GM12878 (cell line): ENCODE data around the gene ANXA5. TPM values are rescaled to one million over a fixed set of nuclear protein-coding genes. Genes with fewer than 3 reads are reported as not detected.

ENCODE experiments used
- ATAC-seq: fragments of 200-7000 bp; cut with Tn5 transposase; 3 replicates; pipeline ENCODE4 v1.9.1; 2020; ENCODE audit warnings: mild to moderate bottlenecking, moderate library complexity
- BruUV-seq: library from RNA; stranded (reverse); fragments of 400-500 nt; replicated peaks from 2 replicates; lab custom pipeline; 2021; lab: Mats Ljungman, UMichigan
- CTCF ChIA-PET: fragments of 300-600 bp; sonication (Branson Sonifier 250); formaldehyde crosslinking; extraction: SDS; loops from one replicate; lab custom pipeline; 2021; ENCODE audit warnings: inconsistent platforms; lab: Yijun Ruan, JAX
- POLR2A ChIA-PET: fragments of 350-600 bp; formaldehyde crosslinking; extraction: SDS; loops from one replicate; lab custom pipeline; 2021; ENCODE audit warnings: inconsistent platforms; lab: Charles Lee
- RAD21 ChIA-PET: fragments of 300-600 bp; sonication (Branson Sonifier 250); formaldehyde crosslinking; loops from one replicate; lab custom pipeline; 2023; ENCODE audit warnings: antibody characterized with exemption; ENCODE audit not compliant: unreplicated experiment; lab: Charles Lee
- SMC1A ChIA-PET: fragments of 300-600 bp; sonication (Branson Sonifier 250); formaldehyde crosslinking; loops from one replicate; lab custom pipeline; 2023; ENCODE audit not compliant: unreplicated experiment, uncharacterized antibody; lab: Charles Lee
- DNase-seq: peaks from one replicate; pipeline ENCODE4 v3.0.0-alpha.2; 2011; ENCODE audit warnings: low read depth, low spot score
- FAIRE-seq: peaks from 3 replicates; lab custom pipeline; 2011; peaks lifted over from hg19 to GRCh38; lab: Jason Lieb, UNC
- H2AFZ ChIP-seq: 2 replicates; pipeline ENCODE4 v1.6.0; 2011; ENCODE audit warnings: low read depth, low read length, control low read depth; ENCODE audit not compliant: control insufficient read depth
- H3K27ac ChIP-seq: 2 replicates; pipeline ENCODE4 v1.5.1; 2011; ENCODE audit warnings: control low read depth; ENCODE audit not compliant: control insufficient read depth, insufficient read depth
- H3K27me3 ChIP-seq, 2 experiments: replicated peaks in 1 of 2; 2 replicates each; pipeline versions ENCODE4 v1.6.0 to v1.6.1; 2011; ENCODE audit warnings: low read length in 1 of 2; ENCODE audit not compliant: control insufficient read depth in 2 of 2, insufficient read depth in 2 of 2
- H3K36me3 ChIP-seq, 2 experiments: 2 replicates each; pipeline ENCODE4 v1.5.1; 2011; ENCODE audit warnings: low read length in 1 of 2; ENCODE audit not compliant: control insufficient read depth in 2 of 2, insufficient read depth in 2 of 2
- H3K4me1 ChIP-seq: 2 replicates; pipeline ENCODE4 v1.6.1; 2011; ENCODE audit warnings: mild to moderate bottlenecking, low read length, moderate library complexity, mixed read lengths; ENCODE audit not compliant: control insufficient read depth, insufficient read depth
- H3K4me2 ChIP-seq: 2 replicates; pipeline ENCODE4 v1.6.0; 2011; ENCODE audit warnings: control low read depth; ENCODE audit not compliant: control insufficient read depth, insufficient read depth
- H3K4me3 ChIP-seq: fragments of 200-600 bp; sonication (generic); 2 replicates; pipeline ENCODE4 v1.5.1; 2016
- H3K79me2 ChIP-seq: 2 replicates; pipeline ENCODE4 v1.6.0; 2011; ENCODE audit warnings: low read length; ENCODE audit not compliant: control insufficient read depth, insufficient read depth
- H3K9ac ChIP-seq: 2 replicates; pipeline ENCODE4 v1.8.0; 2011; ENCODE audit warnings: low read length, control low read depth, mixed read lengths; ENCODE audit not compliant: control insufficient read depth, insufficient read depth
- H3K9me3 ChIP-seq: replicated peaks from 3 replicates; pipeline ENCODE4 v1.5.1; 2011; ENCODE audit warnings: mild to moderate bottlenecking, low read length; ENCODE audit not compliant: control insufficient read depth, insufficient read depth
- H4K20me1 ChIP-seq: 2 replicates; pipeline ENCODE4 v1.6.0; 2011; ENCODE audit not compliant: control insufficient read depth, insufficient read depth
- EGR1 ChIP-seq, 2 experiments: IDR thresholded peaks; 1 replicate in 1 of 2; 2 replicates in 1 of 2; pipeline ENCODE4 v1.6.1; 2011 to 2012; ENCODE audit warnings: low read depth in 2 of 2, low read length in 2 of 2, borderline replicate concordance in 1 of 2, mild to moderate bottlenecking in 1 of 2, moderate library complexity in 1 of 2
- ESRRA ChIP-seq: IDR thresholded peaks from 2 replicates; pipeline ENCODE4 v1.6.1; 2012; ENCODE audit warnings: mild to moderate bottlenecking, low read length, improper control_type of control experiment
- MTA2 ChIP-seq: fragments of 450-650 bp; IDR thresholded peaks from 2 replicates; pipeline ENCODE4 v1.6.1; 2016; ENCODE audit warnings: low read depth, mild to moderate bottlenecking, moderate library complexity
- MTA3 ChIP-seq: IDR thresholded peaks from 2 replicates; pipeline ENCODE4 v1.6.1; 2012; ENCODE audit warnings: low read length, inconsistent platforms, borderline replicate concordance
- POLR2AphosphoS5 ChIP-seq: IDR thresholded peaks from 2 replicates; pipeline ENCODE4 v1.6.1; 2011; ENCODE audit warnings: mild to moderate bottlenecking, low read length, inconsistent platforms
- RAD51 ChIP-seq: fragments of 450-650 bp; IDR thresholded peaks from 2 replicates; pipeline ENCODE4 v1.6.1; 2016; ENCODE audit warnings: moderate library complexity, mild to moderate bottlenecking, inconsistent platforms
- SMAD5 ChIP-seq: IDR thresholded peaks from 2 replicates; pipeline ENCODE4 v1.6.1; 2016; ENCODE audit warnings: antibody characterized with exemption, low read depth
- SMARCA5 ChIP-seq: fragments of 450-650 bp; IDR thresholded peaks from 2 replicates; pipeline ENCODE4 v1.6.1; 2017; ENCODE audit warnings: mild to moderate bottlenecking
- STAT1 ChIP-seq: fragments of 450-650 bp; conservative IDR thresholded peaks from 2 replicates; pipeline ENCODE4 v1.6.1; 2014; ENCODE audit warnings: antibody characterized with exemption, mild to moderate bottlenecking
- YBX1 ChIP-seq: fragments of 450-650 bp; IDR thresholded peaks from 2 replicates; pipeline ENCODE4 v1.6.1; 2016; ENCODE audit warnings: antibody characterized with exemption
- WGBS: methylation state at CpG from one replicate; pipeline ENCODE4 v1.1.6; 2016; ENCODE audit warnings: low lambda C conversion rate; ENCODE audit not compliant: insufficient replicate concordance, insufficient coverage; ENCODE audit errors: missing lambda C conversion rate; 5-methylcytosine and 5-hydroxymethylcytosine counted together
- in situ Hi-C: fragments of 300-500 bp; cut with MboI; formaldehyde crosslinking; loops from 9 replicates; pipeline ENCODE4 v1.14.3; 2018; ENCODE audit warnings: mixed read lengths
- intact Hi-C: fragments of 100-400 bp; cut with micrococcal nuclease; formaldehyde crosslinking; loops from one replicate; pipeline ENCODE4 v1.14.2; 2022; ENCODE audit not compliant: unreplicated experiment
- polyA plus RNA-seq, 11 experiments: library from polyadenylated mRNA; depleted of rRNA in 4 of 11; unstranded in 6 of 11; stranded (reverse) in 5 of 11; fragments of >200 nt; fragmentation: Nextera tagmentation in 4 of 11; fragmentation: Illumina TruSeq in 1 of 11; extraction: Ambion mirVana in 4 of 11; extraction: Trizol in 1 of 11; gene quantifications; 1 replicate in 1 of 11; 2 replicates in 10 of 11; pipeline versions ENCODE4 v1.2.1 to v1.2.3, GENCODE V29; 2011 to 2016; ENCODE audit warnings: inconsistent platforms in 2 of 11, missing spikeins in 2 of 11, low read depth in 1 of 11
- total RNA-seq, 4 experiments: library from RNA; depleted of rRNA in 3 of 4; stranded (reverse); fragments of >200 nt in 3 of 4; fragmentation: Illumina TruSeq in 1 of 4; extraction: Trizol in 1 of 4; gene quantifications; 2 replicates each; pipeline versions ENCODE4 v1.2.1 to v1.2.3, GENCODE V29; 2013 to 2021
- TF ChIP-seq, protein P1 (sequence below): IDR thresholded peaks from 2 replicates; pipeline ENCODE4 v1.6.1; 2012; ENCODE audit warnings: low read length, inconsistent platforms
- TF ChIP-seq, protein P2 (sequence below): IDR thresholded peaks from 2 replicates; pipeline ENCODE4 v1.6.1; 2012; ENCODE audit warnings: mild to moderate bottlenecking, low read depth, low read length
- TF ChIP-seq, protein P3 (sequence below): IDR thresholded peaks from 2 replicates; pipeline ENCODE4 v1.6.1; 2011; ENCODE audit warnings: borderline replicate concordance, low read depth, mild to moderate bottlenecking, moderate library complexity, mixed read lengths, low read length; ENCODE audit not compliant: insufficient read depth; ENCODE audit errors: extremely low read length
- TF ChIP-seq, protein P4 (sequence below): fragments of 450-650 bp; formaldehyde crosslinking; IDR thresholded peaks from 2 replicates; pipeline ENCODE4 v1.5.0; 2022; ENCODE audit warnings: mild to moderate bottlenecking, missing genetic modification characterization
- TF ChIP-seq, protein P5 (sequence below): IDR thresholded peaks from 2 replicates; pipeline ENCODE4 v1.6.1; 2012; ENCODE audit warnings: low read depth, low read length, improper control_type of control experiment

ANXA5 gene
- total and polyA plus RNA-seq, 10 of the 15 experiments (the other 5 are each of a cell fraction or from before 2014, with no cell fraction given) = 101 to 249 (median 169) TPM

DNA sequence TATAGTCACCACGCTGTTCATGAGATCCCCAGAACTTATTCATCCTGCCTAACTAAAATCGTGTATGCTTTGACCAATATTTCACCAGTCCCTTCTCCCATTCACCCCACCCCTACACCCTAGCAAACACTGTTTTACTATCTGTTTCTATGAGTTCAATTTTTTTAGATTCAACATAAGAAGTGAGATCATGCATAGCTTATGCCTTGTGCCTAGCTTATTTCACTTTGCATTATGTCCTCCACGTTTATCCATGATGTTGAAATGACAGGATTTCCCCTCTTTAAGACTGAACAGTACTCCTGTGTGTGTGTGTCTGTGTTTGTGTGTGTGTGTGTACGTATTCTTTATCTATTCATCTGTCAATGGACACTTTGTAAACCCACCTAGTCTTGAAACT, 16.8 kb downstream of the ANXA5 start:
- Histone ChIP-seq H3K9me3 (no peaks in the 10 kb centered on the region), H3K27ac (no peak overlapping the region), H4K20me1 (no peaks in the 10 kb centered on the region), H3K4me2 (no peak overlapping the region), H3K36me3 (peaks cover 9 to 25% of the 10 kb centered on the region in 2 experiments), H2AFZ (no peak overlapping the region), H3K4me3 (no peak overlapping the region), H3K27me3 (no peaks in the 10 kb centered on the region), H3K4me1 (no peaks in the 10 kb centered on the region), H3K79me2 (no peaks in the 10 kb centered on the region), H3K9ac (no peak overlapping the region)
- intact Hi-C loops (no loop called here), in situ Hi-C loops (no loop called here)
- ChIA-PET SMC1A (no interaction called here), CTCF (no interaction called here), RAD21 (no interaction called here), POLR2A (no interaction called here)
- BruUV-seq = no TSS peak
- FAIRE-seq = no peak
- DNase-seq = no peak
- WGBS = 70% methylated on average over 4 of the region's 4 CpGs
- TF ChIP-seq, protein P1, sequence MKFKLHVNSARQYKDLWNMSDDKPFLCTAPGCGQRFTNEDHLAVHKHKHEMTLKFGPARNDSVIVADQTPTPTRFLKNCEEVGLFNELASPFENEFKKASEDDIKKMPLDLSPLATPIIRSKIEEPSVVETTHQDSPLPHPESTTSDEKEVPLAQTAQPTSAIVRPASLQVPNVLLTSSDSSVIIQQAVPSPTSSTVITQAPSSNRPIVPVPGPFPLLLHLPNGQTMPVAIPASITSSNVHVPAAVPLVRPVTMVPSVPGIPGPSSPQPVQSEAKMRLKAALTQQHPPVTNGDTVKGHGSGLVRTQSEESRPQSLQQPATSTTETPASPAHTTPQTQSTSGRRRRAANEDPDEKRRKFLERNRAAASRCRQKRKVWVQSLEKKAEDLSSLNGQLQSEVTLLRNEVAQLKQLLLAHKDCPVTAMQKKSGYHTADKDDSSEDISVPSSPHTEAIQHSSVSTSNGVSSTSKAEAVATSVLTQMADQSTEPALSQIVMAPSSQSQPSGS = no peak
- TF ChIP-seq MTA2 (no peak), ESRRA (no peak), POLR2AphosphoS5 (no peak), STAT1 (no peak), MTA3 (no peak), YBX1 (no peak), SMAD5 (no peak), SMARCA5 (no peak), EGR1 (IDR thresholded peaks at IDR 0.05; ENCODE audit: borderline replicate concordance in 1 of 2, low read depth in 2 of 2, low read length in 2 of 2) (no peak), RAD51 (no peak)
- TF ChIP-seq, protein P2, sequence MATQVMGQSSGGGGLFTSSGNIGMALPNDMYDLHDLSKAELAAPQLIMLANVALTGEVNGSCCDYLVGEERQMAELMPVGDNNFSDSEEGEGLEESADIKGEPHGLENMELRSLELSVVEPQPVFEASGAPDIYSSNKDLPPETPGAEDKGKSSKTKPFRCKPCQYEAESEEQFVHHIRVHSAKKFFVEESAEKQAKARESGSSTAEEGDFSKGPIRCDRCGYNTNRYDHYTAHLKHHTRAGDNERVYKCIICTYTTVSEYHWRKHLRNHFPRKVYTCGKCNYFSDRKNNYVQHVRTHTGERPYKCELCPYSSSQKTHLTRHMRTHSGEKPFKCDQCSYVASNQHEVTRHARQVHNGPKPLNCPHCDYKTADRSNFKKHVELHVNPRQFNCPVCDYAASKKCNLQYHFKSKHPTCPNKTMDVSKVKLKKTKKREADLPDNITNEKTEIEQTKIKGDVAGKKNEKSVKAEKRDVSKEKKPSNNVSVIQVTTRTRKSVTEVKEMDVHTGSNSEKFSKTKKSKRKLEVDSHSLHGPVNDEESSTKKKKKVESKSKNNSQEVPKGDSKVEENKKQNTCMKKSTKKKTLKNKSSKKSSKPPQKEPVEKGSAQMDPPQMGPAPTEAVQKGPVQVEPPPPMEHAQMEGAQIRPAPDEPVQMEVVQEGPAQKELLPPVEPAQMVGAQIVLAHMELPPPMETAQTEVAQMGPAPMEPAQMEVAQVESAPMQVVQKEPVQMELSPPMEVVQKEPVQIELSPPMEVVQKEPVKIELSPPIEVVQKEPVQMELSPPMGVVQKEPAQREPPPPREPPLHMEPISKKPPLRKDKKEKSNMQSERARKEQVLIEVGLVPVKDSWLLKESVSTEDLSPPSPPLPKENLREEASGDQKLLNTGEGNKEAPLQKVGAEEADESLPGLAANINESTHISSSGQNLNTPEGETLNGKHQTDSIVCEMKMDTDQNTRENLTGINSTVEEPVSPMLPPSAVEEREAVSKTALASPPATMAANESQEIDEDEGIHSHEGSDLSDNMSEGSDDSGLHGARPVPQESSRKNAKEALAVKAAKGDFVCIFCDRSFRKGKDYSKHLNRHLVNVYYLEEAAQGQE = no peak
- TF ChIP-seq, protein P3, sequence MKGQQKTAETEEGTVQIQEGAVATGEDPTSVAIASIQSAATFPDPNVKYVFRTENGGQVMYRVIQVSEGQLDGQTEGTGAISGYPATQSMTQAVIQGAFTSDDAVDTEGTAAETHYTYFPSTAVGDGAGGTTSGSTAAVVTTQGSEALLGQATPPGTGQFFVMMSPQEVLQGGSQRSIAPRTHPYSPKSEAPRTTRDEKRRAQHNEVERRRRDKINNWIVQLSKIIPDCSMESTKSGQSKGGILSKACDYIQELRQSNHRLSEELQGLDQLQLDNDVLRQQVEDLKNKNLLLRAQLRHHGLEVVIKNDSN = no peak
- TF ChIP-seq, protein P4, sequence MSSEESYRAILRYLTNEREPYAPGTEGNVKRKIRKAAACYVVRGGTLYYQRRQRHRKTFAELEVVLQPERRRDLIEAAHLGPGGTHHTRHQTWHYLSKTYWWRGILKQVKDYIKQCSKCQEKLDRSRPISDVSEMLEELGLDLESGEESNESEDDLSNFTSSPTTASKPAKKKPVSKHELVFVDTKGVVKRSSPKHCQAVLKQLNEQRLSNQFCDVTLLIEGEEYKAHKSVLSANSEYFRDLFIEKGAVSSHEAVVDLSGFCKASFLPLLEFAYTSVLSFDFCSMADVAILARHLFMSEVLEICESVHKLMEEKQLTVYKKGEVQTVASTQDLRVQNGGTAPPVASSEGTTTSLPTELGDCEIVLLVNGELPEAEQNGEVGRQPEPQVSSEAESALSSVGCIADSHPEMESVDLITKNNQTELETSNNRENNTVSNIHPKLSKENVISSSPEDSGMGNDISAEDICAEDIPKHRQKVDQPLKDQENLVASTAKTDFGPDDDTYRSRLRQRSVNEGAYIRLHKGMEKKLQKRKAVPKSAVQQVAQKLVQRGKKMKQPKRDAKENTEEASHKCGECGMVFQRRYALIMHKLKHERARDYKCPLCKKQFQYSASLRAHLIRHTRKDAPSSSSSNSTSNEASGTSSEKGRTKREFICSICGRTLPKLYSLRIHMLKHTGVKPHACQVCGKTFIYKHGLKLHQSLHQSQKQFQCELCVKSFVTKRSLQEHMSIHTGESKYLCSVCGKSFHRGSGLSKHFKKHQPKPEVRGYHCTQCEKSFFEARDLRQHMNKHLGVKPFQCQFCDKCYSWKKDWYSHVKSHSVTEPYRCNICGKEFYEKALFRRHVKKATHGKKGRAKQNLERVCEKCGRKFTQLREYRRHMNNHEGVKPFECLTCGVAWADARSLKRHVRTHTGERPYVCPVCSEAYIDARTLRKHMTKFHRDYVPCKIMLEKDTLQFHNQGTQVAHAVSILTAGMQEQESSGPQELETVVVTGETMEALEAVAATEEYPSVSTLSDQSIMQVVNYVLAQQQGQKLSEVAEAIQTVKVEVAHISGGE = no peak
- TF ChIP-seq, protein P5, sequence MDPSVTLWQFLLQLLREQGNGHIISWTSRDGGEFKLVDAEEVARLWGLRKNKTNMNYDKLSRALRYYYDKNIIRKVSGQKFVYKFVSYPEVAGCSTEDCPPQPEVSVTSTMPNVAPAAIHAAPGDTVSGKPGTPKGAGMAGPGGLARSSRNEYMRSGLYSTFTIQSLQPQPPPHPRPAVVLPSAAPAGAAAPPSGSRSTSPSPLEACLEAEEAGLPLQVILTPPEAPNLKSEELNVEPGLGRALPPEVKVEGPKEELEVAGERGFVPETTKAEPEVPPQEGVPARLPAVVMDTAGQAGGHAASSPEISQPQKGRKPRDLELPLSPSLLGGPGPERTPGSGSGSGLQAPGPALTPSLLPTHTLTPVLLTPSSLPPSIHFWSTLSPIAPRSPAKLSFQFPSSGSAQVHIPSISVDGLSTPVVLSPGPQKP = no peak
- no peak for ATAC-seq
